Astrocyte (in vitro differentiated cells and primary cell): ENCODE measurements around the gene FOXP2.

Experiments
- CTCF ChIP-seq: IDR thresholded peaks from 2 replicates; pipeline ENCODE4 v1.5.1; 2011; ENCODE audit warnings: low read depth, mild to moderate bottlenecking, inconsistent platforms, low read length, moderate library complexity; ENCODE audit not compliant: insufficient read depth
- EZH2 ChIP-seq: IDR thresholded peaks from 2 replicates; pipeline ENCODE4 v1.6.1; 2012; ENCODE audit warnings: mild to moderate bottlenecking, low read length, inconsistent platforms; ENCODE audit not compliant: insufficient read depth

DNA sequence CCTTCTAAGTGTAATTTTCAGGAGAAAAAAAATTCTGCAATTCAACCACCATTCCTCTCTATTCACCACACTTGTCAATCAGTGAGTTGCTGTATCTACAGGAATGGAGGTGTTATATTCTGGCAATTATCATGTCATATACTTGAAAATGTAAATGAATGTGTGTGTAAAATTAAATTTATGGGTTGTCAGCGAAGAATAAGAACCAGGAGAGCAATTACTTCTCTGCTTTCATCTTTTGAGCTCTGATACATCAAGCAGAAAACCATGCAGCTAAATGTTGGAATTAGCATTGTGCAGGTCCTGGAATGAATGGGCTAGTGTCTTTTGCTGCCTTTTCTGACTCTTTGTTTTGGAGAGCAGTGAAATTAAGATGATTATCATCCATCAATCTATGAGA, 207.6 kb downstream of the FOXP2 start:
- no peak for TF ChIP-seq CTCF
- no peak for TF ChIP-seq EZH2
